GM12801 (cell line): Measurements from ENCODE around the gene ROPN1B.

Experiments
- TF ChIP-seq, protein P1 (sequence below): IDR thresholded peaks from one replicate; pipeline ENCODE4 v1.5.1; 2011; ENCODE audit warnings: control low read depth; ENCODE audit not compliant: insufficient read length; ENCODE audit errors: extremely low read depth

Gene ROPN1B

DNA sequence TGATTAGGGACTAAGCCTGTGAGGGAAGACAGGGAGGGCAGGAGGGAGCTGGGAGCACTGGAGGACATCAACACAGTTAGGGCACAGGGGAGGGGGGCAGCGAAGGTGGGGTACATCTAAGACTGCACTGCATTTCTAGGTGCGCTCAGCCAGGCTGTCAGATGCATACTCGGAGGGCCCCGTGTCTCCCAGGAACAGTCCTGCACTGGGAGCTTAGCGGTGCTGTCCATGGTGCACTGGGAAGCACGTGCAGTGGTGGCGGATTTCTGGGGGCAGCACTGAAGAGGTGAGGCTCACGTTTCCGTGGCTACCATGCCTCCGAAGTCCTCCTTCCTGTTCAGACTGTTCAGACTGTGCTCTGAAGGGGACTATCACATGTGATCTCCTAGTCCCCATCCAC, 54.4 kb downstream of the ROPN1B start:
- TF ChIP-seq, protein P1, sequence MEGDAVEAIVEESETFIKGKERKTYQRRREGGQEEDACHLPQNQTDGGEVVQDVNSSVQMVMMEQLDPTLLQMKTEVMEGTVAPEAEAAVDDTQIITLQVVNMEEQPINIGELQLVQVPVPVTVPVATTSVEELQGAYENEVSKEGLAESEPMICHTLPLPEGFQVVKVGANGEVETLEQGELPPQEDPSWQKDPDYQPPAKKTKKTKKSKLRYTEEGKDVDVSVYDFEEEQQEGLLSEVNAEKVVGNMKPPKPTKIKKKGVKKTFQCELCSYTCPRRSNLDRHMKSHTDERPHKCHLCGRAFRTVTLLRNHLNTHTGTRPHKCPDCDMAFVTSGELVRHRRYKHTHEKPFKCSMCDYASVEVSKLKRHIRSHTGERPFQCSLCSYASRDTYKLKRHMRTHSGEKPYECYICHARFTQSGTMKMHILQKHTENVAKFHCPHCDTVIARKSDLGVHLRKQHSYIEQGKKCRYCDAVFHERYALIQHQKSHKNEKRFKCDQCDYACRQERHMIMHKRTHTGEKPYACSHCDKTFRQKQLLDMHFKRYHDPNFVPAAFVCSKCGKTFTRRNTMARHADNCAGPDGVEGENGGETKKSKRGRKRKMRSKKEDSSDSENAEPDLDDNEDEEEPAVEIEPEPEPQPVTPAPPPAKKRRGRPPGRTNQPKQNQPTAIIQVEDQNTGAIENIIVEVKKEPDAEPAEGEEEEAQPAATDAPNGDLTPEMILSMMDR = no peak

DNA sequence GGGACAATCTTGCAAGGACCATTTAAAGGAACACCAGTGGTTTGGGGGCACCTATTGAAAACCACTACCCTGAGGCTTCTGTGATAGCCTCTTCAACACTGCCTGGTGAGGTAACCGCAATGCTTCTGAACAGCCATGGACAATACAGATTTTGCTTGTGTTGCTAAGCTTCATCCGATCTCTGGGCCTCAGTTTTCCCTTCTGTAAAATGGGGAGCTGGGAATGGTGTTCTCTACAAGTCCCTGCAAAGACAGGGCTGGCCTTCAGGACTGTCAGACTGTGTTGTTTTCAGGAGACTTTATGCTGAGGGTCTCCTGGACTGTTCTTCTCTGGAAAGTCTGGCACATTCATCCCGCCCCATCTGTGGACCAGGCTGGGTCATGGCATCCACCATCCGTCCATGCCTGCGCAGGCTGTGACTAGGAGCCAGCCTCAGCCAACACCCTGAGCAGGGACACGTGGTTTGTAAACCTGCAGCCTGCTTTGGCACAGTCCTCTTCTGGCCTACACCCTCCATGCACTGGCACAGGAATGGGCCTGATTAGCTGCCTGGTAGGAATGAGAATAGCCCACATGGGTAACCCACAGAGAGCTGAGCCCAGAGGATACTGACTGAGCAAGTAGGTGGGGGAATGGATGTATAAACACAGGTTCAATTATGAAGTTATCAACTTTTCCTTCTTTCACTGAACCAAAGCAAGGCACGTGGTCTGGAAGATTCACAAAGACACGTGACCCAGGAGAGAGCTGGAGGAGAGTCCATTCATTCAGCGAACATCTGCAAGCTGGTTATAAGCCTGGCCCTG, 55.3 kb downstream of the ROPN1B start:
- TF ChIP-seq, protein P1 = no peak

GRCh38 chr3:126025116-126025729, 56.2 kb downstream of the ROPN1B start:
- TF ChIP-seq, protein P1 = no peak

DNA sequence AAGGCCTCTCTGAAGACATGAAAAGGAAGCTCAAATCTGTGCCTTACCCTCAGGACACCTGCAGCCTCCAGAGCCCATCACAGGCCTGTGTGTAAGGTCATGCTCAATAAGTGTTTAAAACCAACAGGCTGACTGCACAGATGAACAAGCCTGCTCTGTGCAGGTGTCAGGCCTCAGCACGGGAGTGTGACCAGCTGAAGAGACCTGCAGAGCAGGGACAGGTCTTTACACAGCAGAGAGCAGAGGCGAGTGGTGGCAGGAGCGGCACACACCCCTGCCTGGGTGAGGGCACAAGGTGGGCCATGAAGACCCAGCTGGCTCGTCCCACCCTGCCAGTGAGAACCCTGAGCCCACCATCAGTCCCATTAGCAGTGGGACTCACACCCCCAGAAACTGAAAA, 56.9 kb downstream of the ROPN1B start:
- TF ChIP-seq, protein P1 = no peak

DNA sequence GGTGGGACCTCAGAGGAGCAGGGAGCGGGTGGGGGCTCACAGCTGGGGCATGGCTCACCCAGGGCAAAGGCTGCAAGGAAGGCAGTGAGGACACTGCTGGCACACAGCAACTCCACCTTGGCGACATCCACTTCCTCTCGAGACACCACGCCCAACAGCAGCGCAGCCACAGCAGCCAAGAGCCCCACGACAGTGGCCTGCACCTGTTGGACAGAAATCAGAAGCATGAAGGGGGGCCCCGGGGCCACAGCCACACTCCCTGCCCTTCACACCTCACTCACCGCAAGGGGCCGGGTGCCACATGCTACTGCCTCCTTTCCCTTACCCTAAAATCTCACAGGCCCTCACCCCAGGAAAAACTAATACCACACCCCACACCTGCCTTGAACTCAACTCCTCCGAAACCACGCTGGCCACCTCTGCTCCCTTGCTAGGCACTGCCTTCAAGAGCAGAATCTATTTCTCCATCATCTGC, 57.3 kb downstream of the ROPN1B start:
- TF ChIP-seq, protein P1 = no peak

GRCh38 chr3:126026761-126027160, 57.8 kb downstream of the ROPN1B start:
- TF ChIP-seq, protein P1 = no peak

DNA sequence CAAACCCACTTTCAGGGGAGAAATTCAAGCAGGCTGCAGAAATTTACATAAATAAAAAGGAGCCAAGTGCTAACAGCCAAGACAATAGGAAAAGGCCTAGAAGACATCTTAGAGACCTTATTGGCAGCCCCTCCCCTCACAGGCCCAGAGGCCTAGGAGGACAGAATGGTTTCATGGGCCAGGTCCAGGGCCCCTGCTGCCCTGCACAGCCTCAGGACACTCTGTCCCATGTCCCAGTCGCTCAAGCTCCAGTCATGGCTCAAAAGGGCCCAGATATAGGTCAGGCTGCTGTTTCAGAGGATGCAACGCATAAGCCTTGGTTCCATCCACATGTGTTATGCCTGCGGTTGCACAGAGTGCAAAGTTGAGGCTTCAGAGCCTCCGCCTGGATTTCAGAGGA, 59.1 kb downstream of the ROPN1B start:
- TF ChIP-seq, protein P1 = no peak
